KMS-11 (cell line): Measurements from ENCODE around the gene RTN4IP1.

Experiments used
- H2AFZ ChIP-seq: fragments of 200-600 bp; sonication (generic); 2 replicates; pipeline ENCODE4 v1.6.1; 2016; ENCODE audit warnings: antibody characterized with exemption, mixed run types, low read depth
- H3K27ac ChIP-seq: fragments of 200-600 bp; sonication (generic); 2 replicates; pipeline ENCODE4 v1.6.1; 2016; ENCODE audit warnings: mild to moderate bottlenecking, mixed run types
- H3K27me3 ChIP-seq: fragments of 200-600 bp; sonication (generic); 2 replicates; pipeline ENCODE4 v1.6.1; 2017; ENCODE audit warnings: mild to moderate bottlenecking, low read depth, mixed run types, moderate library complexity; ENCODE audit not compliant: insufficient read depth
- H3K36me3 ChIP-seq: fragments of 200-600 bp; sonication (generic); 2 replicates; pipeline ENCODE4 v1.6.1; 2017; ENCODE audit warnings: mild to moderate bottlenecking, mixed run types; ENCODE audit not compliant: insufficient read depth
- H3K4me1 ChIP-seq: fragments of 200-600 bp; sonication (generic); 2 replicates; pipeline ENCODE4 v1.6.1; 2016; ENCODE audit warnings: mild to moderate bottlenecking, low read depth, mixed run types; ENCODE audit not compliant: poor library complexity, severe bottlenecking
- H3K4me2 ChIP-seq: fragments of 200-600 bp; sonication (generic); 2 replicates; pipeline ENCODE4 v1.7.0; 2016; ENCODE audit warnings: mild to moderate bottlenecking, mixed run types
- H3K4me3 ChIP-seq: fragments of 200-600 bp; sonication (generic); IDR thresholded peaks from 2 replicates; pipeline ENCODE4 v1.6.1; 2017; ENCODE audit warnings: low read depth, low read length, mixed read lengths; ENCODE audit not compliant: insufficient read depth
- H3K79me2 ChIP-seq: fragments of 200-600 bp; sonication (generic); 2 replicates; pipeline ENCODE4 v1.6.1; 2016; ENCODE audit warnings: low read depth, mixed run types; ENCODE audit not compliant: insufficient read depth
- H3K9ac ChIP-seq: fragments of 200-600 bp; sonication (generic); 2 replicates; pipeline ENCODE4 v1.6.1; 2016; ENCODE audit warnings: mild to moderate bottlenecking, mixed run types
- H4K20me1 ChIP-seq: fragments of 200-600 bp; sonication (generic); 2 replicates; pipeline ENCODE4 v1.6.1; 2016; ENCODE audit warnings: mild to moderate bottlenecking, mixed run types; ENCODE audit not compliant: insufficient read depth
- TF ChIP-seq, protein P1 (sequence below): fragments of 200-600 bp; sonication (generic); conservative IDR thresholded peaks from 2 replicates; pipeline ENCODE4 v1.6.1; 2017; ENCODE audit warnings: low read depth, mild to moderate bottlenecking, antibody characterized with exemption, low read length, moderate library complexity, mixed read lengths

RTN4IP1 gene

DNA sequence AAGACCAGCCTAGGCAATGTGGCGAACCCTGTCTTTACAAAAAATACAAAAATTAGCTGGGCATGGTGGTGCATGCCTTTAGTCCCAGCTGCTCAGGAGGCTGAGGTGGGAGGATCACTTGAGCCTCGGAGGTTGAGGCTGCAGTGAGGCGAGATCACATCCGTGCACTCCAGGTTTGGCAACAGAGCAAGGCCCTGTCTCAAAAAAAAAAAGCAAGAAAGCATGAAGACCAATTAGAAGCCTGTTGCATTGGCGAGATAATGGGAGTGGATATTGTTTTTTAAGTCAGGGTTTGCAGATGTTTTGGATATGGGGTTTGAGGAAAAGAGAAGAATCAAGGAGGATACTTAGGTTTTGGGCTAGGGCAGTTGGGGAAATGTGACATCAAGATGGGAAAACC, 5.3 kb upstream of the RTN4IP1 start:
- Histone ChIP-seq H3K4me2 (no peak overlapping the region), H3K27me3 (no peaks in the 10 kb centered on the region), H3K27ac (no peak overlapping the region), H3K36me3 (no peaks in the 10 kb centered on the region), H3K9ac (no peak overlapping the region), H3K4me1 (peaks cover 14% of the 10 kb centered on the region), H4K20me1 (no peaks in the 10 kb centered on the region), H3K79me2 (peaks cover 13% of the 10 kb centered on the region; the same call in 1 of the 2 replicates), H2AFZ (no peak overlapping the region), H3K4me3 (no peak overlapping the region)
- TF ChIP-seq, protein P1, sequence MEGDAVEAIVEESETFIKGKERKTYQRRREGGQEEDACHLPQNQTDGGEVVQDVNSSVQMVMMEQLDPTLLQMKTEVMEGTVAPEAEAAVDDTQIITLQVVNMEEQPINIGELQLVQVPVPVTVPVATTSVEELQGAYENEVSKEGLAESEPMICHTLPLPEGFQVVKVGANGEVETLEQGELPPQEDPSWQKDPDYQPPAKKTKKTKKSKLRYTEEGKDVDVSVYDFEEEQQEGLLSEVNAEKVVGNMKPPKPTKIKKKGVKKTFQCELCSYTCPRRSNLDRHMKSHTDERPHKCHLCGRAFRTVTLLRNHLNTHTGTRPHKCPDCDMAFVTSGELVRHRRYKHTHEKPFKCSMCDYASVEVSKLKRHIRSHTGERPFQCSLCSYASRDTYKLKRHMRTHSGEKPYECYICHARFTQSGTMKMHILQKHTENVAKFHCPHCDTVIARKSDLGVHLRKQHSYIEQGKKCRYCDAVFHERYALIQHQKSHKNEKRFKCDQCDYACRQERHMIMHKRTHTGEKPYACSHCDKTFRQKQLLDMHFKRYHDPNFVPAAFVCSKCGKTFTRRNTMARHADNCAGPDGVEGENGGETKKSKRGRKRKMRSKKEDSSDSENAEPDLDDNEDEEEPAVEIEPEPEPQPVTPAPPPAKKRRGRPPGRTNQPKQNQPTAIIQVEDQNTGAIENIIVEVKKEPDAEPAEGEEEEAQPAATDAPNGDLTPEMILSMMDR, result no peak

DNA sequence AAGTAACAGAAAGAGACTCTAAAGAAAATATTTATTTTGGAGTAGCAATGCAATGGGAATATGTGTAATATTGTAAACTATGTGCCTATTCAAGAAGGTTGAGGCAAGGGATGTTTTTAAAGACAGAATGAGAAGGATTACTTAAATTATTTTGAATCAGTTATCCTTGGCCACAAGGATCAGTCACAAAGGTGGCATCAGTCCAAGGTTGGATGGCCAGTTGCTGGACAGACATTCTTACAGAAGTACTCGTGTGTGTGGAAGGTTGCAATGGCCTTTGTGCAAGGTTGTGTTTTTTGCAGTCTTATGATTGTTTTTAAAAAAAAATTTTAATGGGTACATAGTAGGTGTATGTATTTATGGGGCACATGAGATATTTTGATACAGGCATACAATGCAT, 2.0 kb upstream of the RTN4IP1 start:
- Histone ChIP-seq H3K9ac (no peak overlapping the region), H3K79me2 (peaks cover 13% of the 10 kb centered on the region; the same call in 1 of the 2 replicates)

DNA sequence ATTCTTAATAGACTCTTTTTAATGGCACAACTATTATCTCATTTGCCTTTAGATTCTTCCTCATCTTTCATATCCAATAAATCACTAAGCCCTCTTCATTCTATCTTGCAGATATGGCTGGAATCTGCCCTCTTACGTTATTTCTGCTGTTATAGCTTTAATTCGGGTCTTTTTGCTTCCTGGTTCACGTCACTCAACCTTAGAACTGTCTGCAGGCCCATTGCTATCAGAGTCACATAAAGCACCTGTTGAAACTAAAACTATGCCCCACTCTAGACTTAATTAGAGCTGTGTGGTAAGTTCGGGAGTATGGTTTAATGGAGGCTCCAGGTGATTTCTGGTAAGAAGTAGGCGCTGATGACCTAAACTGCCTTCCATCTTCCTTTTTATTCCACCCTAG, 1.1 kb upstream of the RTN4IP1 start:
- Histone ChIP-seq H3K27me3 (no peaks in the 10 kb centered on the region), H4K20me1 (no peaks in the 10 kb centered on the region), H3K4me2 (peak overlapping the region; percentile 43), H3K36me3 (no peaks in the 10 kb centered on the region), H3K79me2 (peaks cover 13% of the 10 kb centered on the region; the same call in 1 of the 2 replicates), H2AFZ (peak overlapping the region; percentile 85; the same call in 1 of the 2 replicates), H3K9ac (no peak overlapping the region; the same call in 1 of the 2 replicates), H3K4me1 (peaks cover 14% of the 10 kb centered on the region), H3K4me3 (no peak overlapping the region), H3K27ac (no peak overlapping the region)
- TF ChIP-seq, protein P1, result no peak

More for the DNA sequence above, 2.0 kb upstream of the RTN4IP1 start:
- H2AFZ ChIP-seq, result no peak overlapping the region
- no peak overlapping the region for H3K4me3 ChIP-seq
- peaks cover 12% of the 10 kb centered on the region for H3K4me1 ChIP-seq
- no peaks in the 10 kb centered on the region for H3K27me3 ChIP-seq
- H3K36me3 ChIP-seq, result no peaks in the 10 kb centered on the region
- no peak overlapping the region for H3K27ac ChIP-seq
- TF ChIP-seq, protein P1, result no peak
- H4K20me1 ChIP-seq, result no peaks in the 10 kb centered on the region
- no peak overlapping the region for H3K4me2 ChIP-seq

DNA sequence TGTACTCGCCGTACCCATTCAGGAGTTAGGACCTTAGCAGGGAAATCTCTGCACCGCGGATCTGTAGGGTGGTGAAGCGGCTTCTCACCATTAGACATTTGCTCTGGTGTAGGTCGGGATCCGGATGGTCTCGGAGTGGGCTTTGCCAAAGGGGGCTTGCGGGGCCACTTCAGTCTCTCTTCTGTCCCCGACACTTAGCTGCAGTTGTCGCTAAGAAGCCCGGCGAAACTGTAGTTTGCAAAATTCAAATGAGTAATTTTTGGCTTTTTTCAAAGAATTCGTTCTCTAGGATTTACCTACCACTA, 513 bp upstream of the RTN4IP1 start:
- Histone ChIP-seq H2AFZ (peak overlapping the region; percentile 85), H3K27ac (peak overlapping the region; percentile 84), H4K20me1 (no peaks in the 10 kb centered on the region), H3K79me2 (peaks cover 13% of the 10 kb centered on the region; the same call in 1 of the 2 replicates), H3K27me3 (no peaks in the 10 kb centered on the region), H3K36me3 (no peaks in the 10 kb centered on the region), H3K4me3 (no peak overlapping the region), H3K4me2 (peak overlapping the region; percentile 43), H3K9ac (peak overlapping the region; percentile 90), H3K4me1 (peaks cover 14% of the 10 kb centered on the region)
- TF ChIP-seq, protein P1, result no peak
